ENCODE results near the gene TMEM201. TPM values are rescaled to one million over a fixed set of nuclear protein-coding genes. Genes with fewer than 3 reads are reported as not detected.

Gene TMEM201
- total and polyA plus RNA-seq, 9 donors: 1.6 to 20.8 (median 15.6) TPM

GRCh38 chr1:9639227-9639626 lies 50.5 kb downstream of the TMEM201 start:
- intact Hi-C loops (cut with DNase I): no loop called here
- H3K4me3 ChIP-seq: no peak overlapping the region
- TF ChIP-seq EP300 (IDR thresholded peaks at IDR 0.05) (no peak), CTCF (IDR thresholded peaks at IDR 0.05) (no peak), POLR2A (IDR thresholded peaks at IDR 0.05) (no peak)
- no peaks in the 10 kb centered on the region for H3K4me1 ChIP-seq (ENCODE audit: insufficient read depth)
- H3K27ac ChIP-seq: no peak overlapping the region
- WGBS, 3 donors: 70 to 81% (median 75%) methylated on average over 6 of the region's 6 CpGs
- no peak for DNase-seq
- no peaks in the 10 kb centered on the region for H3K9me3 ChIP-seq
- H3K27me3 ChIP-seq: no peaks in the 10 kb centered on the region
- no peaks in the 10 kb centered on the region for H3K36me3 ChIP-seq

DNA sequence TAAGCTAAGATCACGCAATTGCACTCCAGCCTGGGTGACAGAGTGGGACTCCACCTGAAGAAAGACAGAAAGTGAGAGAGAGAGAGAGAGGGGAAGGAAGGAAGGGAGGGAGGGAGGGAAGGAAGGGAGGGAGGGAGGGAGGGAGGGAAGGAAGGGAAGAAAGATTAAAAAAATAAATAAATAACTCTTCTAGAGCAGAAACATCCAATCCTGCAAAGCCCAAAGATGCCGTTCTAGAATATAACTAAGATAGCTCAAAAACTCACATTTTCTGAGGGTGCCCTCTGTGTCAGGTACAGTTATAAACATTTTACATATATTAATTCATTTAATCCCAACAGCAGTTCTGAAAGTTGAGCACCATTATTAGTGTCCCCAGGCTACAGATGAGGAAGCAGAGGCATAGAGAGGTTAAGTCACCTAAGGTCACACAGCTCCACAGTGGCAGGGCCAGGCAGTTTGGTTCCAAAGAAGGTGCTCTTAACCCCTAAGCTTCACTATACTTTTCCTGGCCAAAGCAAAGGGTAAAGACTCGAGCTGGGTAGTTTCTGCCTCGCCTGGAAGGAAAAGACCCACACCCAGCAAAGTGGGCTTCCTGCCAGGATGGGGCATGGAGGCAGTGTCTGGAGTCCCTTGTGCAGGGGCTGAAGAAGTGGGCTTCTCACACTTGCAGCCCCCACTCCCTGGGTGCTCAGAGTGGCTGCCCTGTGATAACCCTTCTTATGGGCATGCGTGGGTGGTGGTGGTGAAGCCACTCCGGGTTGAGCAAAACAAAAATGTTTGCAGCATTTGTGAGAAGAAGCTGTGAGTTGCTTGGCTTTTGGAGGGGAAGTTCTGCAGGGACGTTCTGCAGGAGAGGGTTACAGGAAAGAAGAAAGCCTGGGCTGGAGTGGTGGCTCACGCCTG lies 54.9 kb downstream of the TMEM201 start:
- intact Hi-C loops (cut with DNase I): no loop called here
- Histone ChIP-seq H3K27ac (no peak overlapping the region), H3K4me3 (no peak overlapping the region), H3K9me3 (no peaks in the 10 kb centered on the region), H3K36me3 (no peaks in the 10 kb centered on the region), H3K4me1 (ENCODE audit: insufficient read depth) (no peaks in the 10 kb centered on the region), H3K27me3 (no peaks in the 10 kb centered on the region)
- no peak for DNase-seq
- TF ChIP-seq CTCF (IDR thresholded peaks at IDR 0.05): no peak
- TF ChIP-seq EP300 (IDR thresholded peaks at IDR 0.05): no peak
- TF ChIP-seq POLR2A (IDR thresholded peaks at IDR 0.05): no peak
- 46 to 54% (median 54%) methylated on average over 8 of the region's 8 CpGs for WGBS, 3 donors

GRCh38 chr1:9646037-9646436 lies 57.3 kb downstream of the TMEM201 start:
- H3K27me3 ChIP-seq: no peaks in the 10 kb centered on the region
- H3K9me3 ChIP-seq: no peaks in the 10 kb centered on the region
- DNase-seq: no peak
- TF ChIP-seq POLR2A (IDR thresholded peaks at IDR 0.05): no peak
- TF ChIP-seq EP300 (IDR thresholded peaks at IDR 0.05): no peak
- TF ChIP-seq CTCF (IDR thresholded peaks at IDR 0.05): no peak
- H3K27ac ChIP-seq: no peak overlapping the region
- no peak overlapping the region for H3K4me3 ChIP-seq
- WGBS, 3 donors: 92 to 95% (median 93%) methylated on average over 13 of the region's 13 CpGs
- H3K4me1 ChIP-seq (ENCODE audit: insufficient read depth): no peaks in the 10 kb centered on the region
- intact Hi-C loops (cut with DNase I): no loop called here
- no peaks in the 10 kb centered on the region for H3K36me3 ChIP-seq

DNA sequence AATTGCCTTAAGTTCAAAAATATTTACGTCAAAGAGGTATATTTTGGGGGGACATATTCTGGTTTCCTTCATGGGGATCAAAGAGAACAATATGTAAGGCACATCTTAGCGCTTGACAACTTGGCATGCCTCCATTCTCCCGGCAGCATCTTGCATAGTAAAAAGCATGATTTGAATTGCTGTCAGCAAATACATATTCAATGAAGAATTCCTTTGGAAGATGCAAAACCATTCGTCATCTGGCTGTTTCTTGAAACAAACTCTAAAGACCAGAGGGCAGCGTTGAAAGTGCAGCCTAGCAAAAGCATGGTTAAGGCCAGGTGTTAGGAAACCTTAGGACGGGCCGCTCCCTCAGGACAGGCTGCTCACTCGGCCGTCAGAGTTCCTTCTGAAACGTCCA lies 59.5 kb downstream of the TMEM201 start:
- 71 to 77% (median 77%) methylated on average over 10 of the region's 10 CpGs for WGBS, 3 donors
- intact Hi-C loops (cut with DNase I): no loop called here
- H3K4me1 ChIP-seq (ENCODE audit: insufficient read depth): no peaks in the 10 kb centered on the region
- H3K9me3 ChIP-seq: no peaks in the 10 kb centered on the region
- DNase-seq: no peak
- H3K36me3 ChIP-seq: no peaks in the 10 kb centered on the region
- no peak for TF ChIP-seq POLR2A (IDR thresholded peaks at IDR 0.05)
- no peak for TF ChIP-seq CTCF (IDR thresholded peaks at IDR 0.05)
- no peak for TF ChIP-seq EP300 (IDR thresholded peaks at IDR 0.05)
- no peaks in the 10 kb centered on the region for H3K27me3 ChIP-seq
- H3K4me3 ChIP-seq: no peak overlapping the region
- H3K27ac ChIP-seq: no peak overlapping the region

Data from ovary (tissue), 9 donors.